Immature natural killer cell (primary cell): ENCODE results near the gene RASIP1. TPM values are rescaled to one million over a fixed set of nuclear protein-coding genes. Genes with fewer than 3 reads are reported as not detected.
"Not testable (repeated sequence)": the region's sequence is repeated elsewhere in the genome, so short reads cannot be mapped to it uniquely, and the experiment has no call there.

ENCODE experiments used
- DNase-seq, 3 donors: peaks; one replicate each; pipeline ENCODE4 v3.0.0; 2022; ENCODE audit warnings: mixed read lengths in 1 of 3
- H3K27ac Mint-ChIP-seq, 6 donors: one replicate each; pipeline ENCODE4 v1.8.0; 2020; ENCODE audit warnings: mixed read lengths in 6 of 6, mild to moderate bottlenecking in 5 of 6, inconsistent platforms in 4 of 6, moderate library complexity in 3 of 6
- H3K27me3 Mint-ChIP-seq, 3 donors: one replicate each; pipeline ENCODE4 v1.8.0; 2020 to 2021; ENCODE audit warnings: low read depth in 3 of 3, mild to moderate bottlenecking in 3 of 3, mixed read lengths in 3 of 3, moderate library complexity in 3 of 3, inconsistent platforms in 1 of 3
- H3K36me3 Mint-ChIP-seq, 3 donors: one replicate each; pipeline ENCODE4 v1.8.0; 2020; ENCODE audit warnings: mixed read lengths in 3 of 3, inconsistent platforms in 2 of 3, mild to moderate bottlenecking in 2 of 3
- H3K4me1 Mint-ChIP-seq, 2 donors: one replicate each; pipeline ENCODE4 v1.8.0; 2020; ENCODE audit warnings: inconsistent platforms in 2 of 2, mild to moderate bottlenecking in 2 of 2, mixed read lengths in 2 of 2, moderate library complexity in 1 of 2
- H3K4me3 Mint-ChIP-seq, 5 donors: one replicate each; pipeline ENCODE4 v1.8.0; 2020; ENCODE audit warnings: mild to moderate bottlenecking in 5 of 5, mixed read lengths in 5 of 5, inconsistent platforms in 3 of 5, moderate library complexity in 3 of 5
- H3K9me3 Mint-ChIP-seq, 6 donors: one replicate each; pipeline ENCODE4 v1.8.0; 2020; ENCODE audit warnings: mild to moderate bottlenecking in 6 of 6, mixed read lengths in 6 of 6, inconsistent platforms in 4 of 6, moderate library complexity in 3 of 6
- polyA plus RNA-seq, 3 donors: library from polyadenylated mRNA; unstranded; fragments of 300-500 nt; fragmentation: Illumina TruSeq; gene quantifications; one replicate each; pipeline ENCODE4 v1.2.3, GENCODE V29; 2021

Gene RASIP1
- polyA plus RNA-seq, 3 donors from 2014 or later = 0.10 TPM; not detected in 2

GRCh38 chr19:48698046-48698445, 42.4 kb downstream of the RASIP1 start:
- Mint-ChIP-seq H3K27ac (no peak overlapping the region), H3K4me1 (peaks cover 0 to 6% of the 10 kb centered on the region in 2 donors), H3K9me3 (no peaks in the 10 kb centered on the region), H3K4me3 (no peak overlapping the region), H3K36me3 (peaks cover 0 to 10% (median 9%) of the 10 kb centered on the region in 3 donors), H3K27me3 (peaks cover 0 to 8% (median 8%) of the 10 kb centered on the region in 3 donors)
- DNase-seq = no peak

GRCh38 chr19:48696353-48697010, 43.9 kb downstream of the RASIP1 start:
- Mint-ChIP-seq H3K36me3 (peaks cover 0 to 9% (median 5%) of the 10 kb centered on the region in 3 donors), H3K27me3 (peaks cover 0 to 8% (median 8%) of the 10 kb centered on the region in 3 donors), H3K4me1 (peaks cover 0 to 6% of the 10 kb centered on the region in 2 donors), H3K27ac (no peak overlapping the region), H3K9me3 (no peaks in the 10 kb centered on the region), H3K4me3 (peak overlapping the region in 4 of 5 donors; percentile 21 to 70 (median 42))
- DNase-seq = no peak

- H3K9me3 Mint-ChIP-seq = no peaks in the 10 kb centered on the region
- no peak for DNase-seq
- H3K4me1 Mint-ChIP-seq = peaks cover 0 to 6% of the 10 kb centered on the region in 2 donors
- peaks cover 0 to 8% (median 4%) of the 10 kb centered on the region in 3 donors for H3K36me3 Mint-ChIP-seq
- H3K27ac Mint-ChIP-seq = no peak within 1 kb of the TSS
- H3K27me3 Mint-ChIP-seq = peaks cover 0 to 8% (median 8%) of the 10 kb centered on the region in 3 donors
- H3K4me3 Mint-ChIP-seq = peak within 1 kb of the TSS in 4 of 5 donors; percentile 21 to 70 (median 42)
Measured at GRCh38 chr19:48695743-48696352, 44.6 kb downstream of the RASIP1 start, which contains the start of gene FUT2. TSS of gene FUT2 (plus strand) at chr19:48695971. CDS start at chr19:48702957, 6,986 bp downstream.

- not testable (repeated sequence) for H3K4me1 Mint-ChIP-seq, H3K36me3 Mint-ChIP-seq, H3K9me3 Mint-ChIP-seq, DNase-seq, H3K4me3 Mint-ChIP-seq, H3K27me3 Mint-ChIP-seq, H3K27ac Mint-ChIP-seq
Measured at GRCh38 chr19:48693629-48694028, 46.8 kb downstream of the RASIP1 start.

- no peak overlapping the region for H3K4me3 Mint-ChIP-seq
- H3K27me3 Mint-ChIP-seq = peaks cover 0 to 3% (median 0%) of the 10 kb centered on the region in 3 donors
Measured at GRCh38 chr19:48689449-48689848, 51.0 kb downstream of the RASIP1 start.

GRCh38 chr19:48687776-48688175, 52.6 kb downstream of the RASIP1 start:
- no peaks in the 10 kb centered on the region for H3K27me3 Mint-ChIP-seq
- H3K36me3 Mint-ChIP-seq = no peaks in the 10 kb centered on the region
- DNase-seq = no peak
- no peaks in the 10 kb centered on the region for H3K4me1 Mint-ChIP-seq
- H3K9me3 Mint-ChIP-seq = no peaks in the 10 kb centered on the region
- no peak overlapping the region for H3K27ac Mint-ChIP-seq
- H3K4me3 Mint-ChIP-seq = no peak overlapping the region

More at GRCh38 chr19:48689449-48689848, 51.0 kb downstream of the RASIP1 start:
- Mint-ChIP-seq H3K27ac (no peak overlapping the region), H3K4me1 (no peaks in the 10 kb centered on the region), H3K36me3 (no peaks in the 10 kb centered on the region), H3K9me3 (no peaks in the 10 kb centered on the region)
- DNase-seq = no peak

GRCh38 chr19:48686637-48687036, 53.8 kb downstream of the RASIP1 start:
- H3K9me3 Mint-ChIP-seq, H3K4me3 Mint-ChIP-seq, H3K27me3 Mint-ChIP-seq, H3K4me1 Mint-ChIP-seq, H3K27ac Mint-ChIP-seq, DNase-seq, H3K36me3 Mint-ChIP-seq: not testable (repeated sequence)

GRCh38 chr19:48686088-48686487, 54.3 kb downstream of the RASIP1 start:
- no peaks in the 10 kb centered on the region for H3K27me3 Mint-ChIP-seq
- no peak overlapping the region for H3K27ac Mint-ChIP-seq
- no peaks in the 10 kb centered on the region for H3K36me3 Mint-ChIP-seq
- no peak for DNase-seq
- peaks cover 0 to 1% of the 10 kb centered on the region in 2 donors for H3K4me1 Mint-ChIP-seq
- no peaks in the 10 kb centered on the region for H3K9me3 Mint-ChIP-seq
- H3K4me3 Mint-ChIP-seq = no peak overlapping the region

- Mint-ChIP-seq H3K4me1 (peaks cover 0 to 2% of the 10 kb centered on the region in 2 donors), H3K27me3 (no peaks in the 10 kb centered on the region), H3K9me3 (no peaks in the 10 kb centered on the region), H3K27ac (no peak overlapping the region), H3K4me3 (no peak overlapping the region), H3K36me3 (no peaks in the 10 kb centered on the region)
- DNase-seq = no peak
Measured at GRCh38 chr19:48685583-48685982, 54.8 kb downstream of the RASIP1 start.

- H3K36me3 Mint-ChIP-seq = no peaks in the 10 kb centered on the region
- H3K27me3 Mint-ChIP-seq = no peaks in the 10 kb centered on the region
- peaks cover 0 to 2% of the 10 kb centered on the region in 2 donors for H3K4me1 Mint-ChIP-seq
- H3K27ac Mint-ChIP-seq = no peak overlapping the region
- no peak for DNase-seq
- H3K4me3 Mint-ChIP-seq = peak overlapping the region in 2 of 5 donors; percentile 13 to 18
- H3K9me3 Mint-ChIP-seq = no peaks in the 10 kb centered on the region
Measured at GRCh38 chr19:48683349-48683748, 57.1 kb downstream of the RASIP1 start.

GRCh38 chr19:48681127-48681470, 59.3 kb downstream of the RASIP1 start:
- H3K4me1 Mint-ChIP-seq = peaks cover 0 to 2% of the 10 kb centered on the region in 2 donors
- no peaks in the 10 kb centered on the region for H3K9me3 Mint-ChIP-seq
- no peak overlapping the region for H3K4me3 Mint-ChIP-seq
- no peaks in the 10 kb centered on the region for H3K27me3 Mint-ChIP-seq
- H3K27ac Mint-ChIP-seq = no peak overlapping the region
- no peak for DNase-seq
- no peaks in the 10 kb centered on the region for H3K36me3 Mint-ChIP-seq

- H3K36me3 Mint-ChIP-seq = no peaks in the 10 kb centered on the region
- DNase-seq = no peak
- H3K4me3 Mint-ChIP-seq = no peak overlapping the region
- H3K9me3 Mint-ChIP-seq = no peaks in the 10 kb centered on the region
- no peak overlapping the region for H3K27ac Mint-ChIP-seq
- peaks cover 1 to 2% of the 10 kb centered on the region in 2 donors for H3K4me1 Mint-ChIP-seq
- H3K27me3 Mint-ChIP-seq = no peaks in the 10 kb centered on the region
Measured at GRCh38 chr19:48680436-48681126, 59.8 kb downstream of the RASIP1 start.

GRCh38 chr19:48680006-48680405, 60.4 kb downstream of the RASIP1 start:
- not testable (repeated sequence) for H3K27ac Mint-ChIP-seq, DNase-seq, H3K9me3 Mint-ChIP-seq, H3K4me1 Mint-ChIP-seq, H3K4me3 Mint-ChIP-seq, H3K36me3 Mint-ChIP-seq, H3K27me3 Mint-ChIP-seq

GRCh38 chr19:48678201-48678600, 62.2 kb downstream of the RASIP1 start:
- no peaks in the 10 kb centered on the region for H3K9me3 Mint-ChIP-seq
- H3K4me3 Mint-ChIP-seq = no peak overlapping the region
- peaks cover 0 to 3% (median 0%) of the 10 kb centered on the region in 3 donors for H3K27me3 Mint-ChIP-seq
- no peaks in the 10 kb centered on the region for H3K36me3 Mint-ChIP-seq
- DNase-seq = no peak
- no peak overlapping the region for H3K27ac Mint-ChIP-seq
- peaks cover 8% of the 10 kb centered on the region in 2 donors for H3K4me1 Mint-ChIP-seq
